Liver (tissue), 3 donors: Measurements from ENCODE around the gene SGMS1.

Experiments used
- CTCF ChIP-seq: fragments of 150-350 bp; IDR thresholded peaks from 2 replicates; pipeline ENCODE4 v1.5.1; 2017; ENCODE audit warnings: improper control_type of control experiment, low read depth, low read length; ENCODE audit not compliant: missing input control
- GABPA ChIP-seq, 2 donors: IDR thresholded peaks in 1 of 2; conservative IDR thresholded peaks in 1 of 2; 2 replicates each; pipeline ENCODE4 v1.6.1; 2016; ENCODE audit warnings: antibody characterized with exemption in 2 of 2, mild to moderate bottlenecking in 1 of 2, moderate library complexity in 1 of 2
- JUND ChIP-seq, 2 donors: IDR thresholded peaks; 2 replicates each; pipeline ENCODE4 v1.6.1; 2016; ENCODE audit warnings: antibody characterized with exemption in 2 of 2
- MAX ChIP-seq: IDR thresholded peaks from 2 replicates; pipeline ENCODE4 v1.6.1; 2016; ENCODE audit warnings: antibody characterized with exemption
- NR2F2 ChIP-seq: IDR thresholded peaks from 2 replicates; pipeline ENCODE4 v1.6.1; 2016; ENCODE audit warnings: antibody characterized with exemption
- RAD21 ChIP-seq, 2 donors: IDR thresholded peaks; 2 replicates each; pipeline ENCODE4 v1.6.1; 2016; ENCODE audit warnings: antibody characterized with exemption in 2 of 2, mild to moderate bottlenecking in 2 of 2
- SP1 ChIP-seq: IDR thresholded peaks from 2 replicates; pipeline ENCODE4 v1.6.1; 2018; ENCODE audit warnings: antibody characterized with exemption, mild to moderate bottlenecking
- TAF1 ChIP-seq: conservative IDR thresholded peaks from 2 replicates; pipeline ENCODE4 v1.6.1; 2016; ENCODE audit warnings: antibody characterized with exemption, mild to moderate bottlenecking
- YY1 ChIP-seq: IDR thresholded peaks from 2 replicates; pipeline ENCODE4 v1.6.1; 2016; ENCODE audit warnings: antibody characterized with exemption, mild to moderate bottlenecking
- TF ChIP-seq, protein P1 (sequence below): IDR thresholded peaks from 2 replicates; pipeline ENCODE4 v1.6.1; 2016; ENCODE audit warnings: antibody characterized with exemption, mild to moderate bottlenecking
- TF ChIP-seq, protein P2 (sequence below): IDR thresholded peaks from 2 replicates; pipeline ENCODE4 v1.6.1; 2016; ENCODE audit warnings: antibody characterized with exemption
- donor health status: healthy.
- donor health status: healthy.

GRCh38 chr10:50381642-50382041 is 242.1 kb downstream of the SGMS1 start:
- no peak for TF ChIP-seq CTCF
- TF ChIP-seq RAD21 (IDR thresholded peaks at IDR 0.05), result no peak
- TF ChIP-seq TAF1, result no peak
- TF ChIP-seq MAX, result no peak
- no peak for TF ChIP-seq YY1
- TF ChIP-seq, protein P1, sequence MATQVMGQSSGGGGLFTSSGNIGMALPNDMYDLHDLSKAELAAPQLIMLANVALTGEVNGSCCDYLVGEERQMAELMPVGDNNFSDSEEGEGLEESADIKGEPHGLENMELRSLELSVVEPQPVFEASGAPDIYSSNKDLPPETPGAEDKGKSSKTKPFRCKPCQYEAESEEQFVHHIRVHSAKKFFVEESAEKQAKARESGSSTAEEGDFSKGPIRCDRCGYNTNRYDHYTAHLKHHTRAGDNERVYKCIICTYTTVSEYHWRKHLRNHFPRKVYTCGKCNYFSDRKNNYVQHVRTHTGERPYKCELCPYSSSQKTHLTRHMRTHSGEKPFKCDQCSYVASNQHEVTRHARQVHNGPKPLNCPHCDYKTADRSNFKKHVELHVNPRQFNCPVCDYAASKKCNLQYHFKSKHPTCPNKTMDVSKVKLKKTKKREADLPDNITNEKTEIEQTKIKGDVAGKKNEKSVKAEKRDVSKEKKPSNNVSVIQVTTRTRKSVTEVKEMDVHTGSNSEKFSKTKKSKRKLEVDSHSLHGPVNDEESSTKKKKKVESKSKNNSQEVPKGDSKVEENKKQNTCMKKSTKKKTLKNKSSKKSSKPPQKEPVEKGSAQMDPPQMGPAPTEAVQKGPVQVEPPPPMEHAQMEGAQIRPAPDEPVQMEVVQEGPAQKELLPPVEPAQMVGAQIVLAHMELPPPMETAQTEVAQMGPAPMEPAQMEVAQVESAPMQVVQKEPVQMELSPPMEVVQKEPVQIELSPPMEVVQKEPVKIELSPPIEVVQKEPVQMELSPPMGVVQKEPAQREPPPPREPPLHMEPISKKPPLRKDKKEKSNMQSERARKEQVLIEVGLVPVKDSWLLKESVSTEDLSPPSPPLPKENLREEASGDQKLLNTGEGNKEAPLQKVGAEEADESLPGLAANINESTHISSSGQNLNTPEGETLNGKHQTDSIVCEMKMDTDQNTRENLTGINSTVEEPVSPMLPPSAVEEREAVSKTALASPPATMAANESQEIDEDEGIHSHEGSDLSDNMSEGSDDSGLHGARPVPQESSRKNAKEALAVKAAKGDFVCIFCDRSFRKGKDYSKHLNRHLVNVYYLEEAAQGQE, result no peak
- no peak for TF ChIP-seq SP1
- no peak for TF ChIP-seq JUND (IDR thresholded peaks at IDR 0.05)
- no peak for TF ChIP-seq NR2F2
- TF ChIP-seq, protein P2, sequence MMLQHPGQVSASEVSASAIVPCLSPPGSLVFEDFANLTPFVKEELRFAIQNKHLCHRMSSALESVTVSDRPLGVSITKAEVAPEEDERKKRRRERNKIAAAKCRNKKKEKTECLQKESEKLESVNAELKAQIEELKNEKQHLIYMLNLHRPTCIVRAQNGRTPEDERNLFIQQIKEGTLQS, result no peak
- TF ChIP-seq GABPA (IDR thresholded peaks at IDR 0.05 in 1 of 2, conservative IDR thresholded peaks at IDR 0.05 in 1 of 2), result no peak
